Regular cardiac myocyte (primary cell): ENCODE data around the gene LSM8. TPM values are rescaled to one million over a fixed set of nuclear protein-coding genes. Genes with fewer than 3 reads are reported as not detected.

Experiments
- total RNA-seq: library from RNA; depleted of rRNA; stranded (reverse); fragments of >200 nt; gene quantifications from 2 replicates; pipeline ENCODE4 v1.2.3, GENCODE V29; 2014

Gene LSM8
- total RNA-seq, result 29.3 and 32.0 TPM in 2 replicates

DNA sequence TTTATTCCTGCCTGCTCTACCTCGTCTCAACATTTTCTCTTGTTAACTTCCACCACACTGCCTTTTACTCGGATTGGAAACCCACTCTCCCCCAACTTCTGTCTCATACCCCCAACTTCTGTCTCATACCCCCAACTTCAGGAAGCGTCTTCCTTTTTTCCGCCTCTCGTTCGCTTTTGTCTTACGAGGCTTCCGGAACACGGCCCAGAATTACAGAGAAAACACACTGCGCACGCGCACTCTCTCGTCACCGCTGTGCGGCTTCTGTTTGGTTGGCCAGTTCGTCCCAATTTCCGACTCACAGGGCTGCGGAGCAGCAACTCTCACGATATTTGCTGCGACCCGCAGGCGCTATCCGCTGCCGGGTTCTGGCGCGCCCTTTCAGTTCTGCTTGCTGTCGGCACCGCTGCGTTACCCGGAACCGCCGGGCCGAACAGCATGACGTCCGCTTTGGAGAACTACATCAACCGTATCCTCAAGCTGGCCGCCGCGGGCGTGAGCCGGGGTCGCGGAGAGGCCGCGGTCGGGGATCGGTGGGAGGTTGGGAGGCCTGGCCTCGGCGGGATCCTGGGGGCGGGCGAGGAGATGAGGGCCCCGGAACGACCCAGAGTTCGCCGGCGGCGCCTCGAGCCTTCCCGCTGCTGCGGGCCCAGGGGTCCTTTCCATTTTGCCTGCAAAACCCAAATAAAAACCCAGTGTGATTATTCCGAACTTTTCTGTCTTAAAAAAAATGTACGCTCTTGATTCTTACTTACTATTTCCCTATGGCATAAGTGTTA lies at the start of gene LSM8:
TSS of gene LSM8 (plus strand) at position 379 of the 779 bp plus-strand sequence. CDS start at position 439, 60 bp downstream.

DNA sequence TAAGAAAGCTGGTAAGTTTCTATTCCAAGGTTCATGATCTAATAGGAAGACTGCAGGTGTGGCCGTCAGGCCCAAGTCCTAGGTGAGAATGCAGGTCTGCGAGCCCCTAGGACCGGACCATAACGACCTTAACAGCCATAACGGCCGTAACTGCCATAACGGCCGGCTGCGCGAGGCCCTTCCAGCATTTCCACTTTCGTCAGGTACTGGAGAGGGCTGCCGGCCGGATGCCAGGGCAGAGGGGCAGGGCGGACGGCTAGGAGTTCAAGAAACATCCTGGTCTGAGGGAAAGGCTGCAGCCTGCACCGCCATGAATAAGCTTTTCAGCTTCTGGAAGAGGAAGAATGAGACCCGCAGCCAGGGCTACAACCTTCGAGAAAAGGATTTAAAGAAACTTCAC lies 40.6 kb downstream of the LSM8 start, which contains the start of gene ANKRD7:
TSS of gene ANKRD7 (plus strand) at position 184 of the 400 bp plus-strand sequence. CDS start at position 311, 127 bp downstream.

Other genes starting within 250 kb of the LSM8 start
- 0.19 and 0.28 TPM in 2 replicates for gene ANKRD7, start 40.5 kb downstream of the LSM8 start, total RNA-seq